Fibroblast of upper back skin (primary cell): ENCODE data around the gene PAMR1.

ENCODE experiments used
- DNase-seq: peaks from one replicate; pipeline ENCODE4 v3.0.0-alpha.2; 2013

The PAMR1 gene

DNA sequence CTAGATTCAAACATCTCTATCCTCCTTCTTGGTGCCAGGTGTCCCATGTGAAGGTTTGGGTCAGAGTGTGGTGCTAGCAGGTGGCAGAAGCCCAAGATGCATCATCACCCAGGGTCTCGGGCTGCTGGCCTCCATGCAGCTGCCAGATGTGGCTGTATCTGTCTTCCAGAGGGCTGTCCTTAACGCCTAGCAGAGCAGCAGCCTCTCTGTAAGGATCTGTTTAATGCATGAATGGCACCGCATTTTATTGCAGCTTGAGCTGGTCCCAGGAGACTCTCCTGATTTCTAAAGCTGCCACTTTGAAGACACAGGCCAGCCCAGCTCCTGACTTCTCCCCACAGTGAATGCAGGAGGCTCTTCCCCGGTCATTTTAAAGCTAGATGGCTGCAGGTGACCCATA, 132.3 kb downstream of the PAMR1 start:
- no peak for DNase-seq

GRCh38 chr11:35391922-35392688, 133.3 kb downstream of the PAMR1 start:
- peak; percentile 83 for DNase-seq

GRCh38 chr11:35390737-35391682, 134.4 kb downstream of the PAMR1 start:
- DNase-seq, result peak; percentile 63

DNA sequence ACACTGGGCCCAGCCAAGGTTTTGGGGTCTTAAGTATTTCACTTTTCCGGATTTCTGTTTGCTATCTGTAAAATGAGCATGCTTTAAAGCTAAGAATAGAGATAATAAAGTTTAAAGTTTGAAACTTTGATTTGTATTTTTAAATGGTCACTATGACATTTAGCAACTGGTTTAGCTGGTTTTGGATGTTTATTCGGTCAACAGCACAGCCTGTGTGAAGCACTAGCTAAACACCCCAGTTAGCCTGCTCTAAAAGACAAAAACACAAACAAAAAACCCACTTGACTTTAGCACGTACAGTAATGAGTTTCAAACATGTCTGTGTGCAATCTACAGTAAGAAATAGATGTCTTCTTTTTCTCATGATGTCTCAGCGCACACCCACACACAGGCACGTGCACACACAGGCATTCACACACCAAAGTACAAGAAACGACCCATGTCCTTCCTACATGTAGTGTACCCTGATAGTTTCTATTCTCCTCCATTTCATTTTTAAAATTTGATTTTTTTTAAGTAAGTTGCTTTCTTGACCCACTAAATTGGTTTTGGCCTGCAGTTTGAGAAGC, 135.4 kb downstream of the PAMR1 start:
- no peak for DNase-seq

DNA sequence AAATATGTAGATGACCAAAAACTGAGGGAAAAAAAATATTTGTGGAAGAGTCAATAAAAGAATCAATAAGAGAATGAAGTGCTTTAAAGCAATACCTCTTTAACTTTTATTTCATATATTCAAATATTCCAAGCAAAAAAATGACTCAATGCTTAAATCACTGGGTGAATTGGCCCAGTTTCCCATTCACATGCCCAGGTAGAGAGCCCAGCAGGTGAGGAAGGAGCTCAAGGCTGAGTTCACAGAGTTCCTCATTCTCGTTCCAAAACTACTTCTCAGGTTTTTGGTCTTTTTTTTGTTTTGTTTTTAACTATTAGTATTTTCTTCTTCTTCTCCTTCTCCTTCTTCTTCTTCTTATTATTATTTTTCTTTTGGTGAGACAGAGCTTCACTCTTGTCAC, 136.3 kb downstream of the PAMR1 start:
- DNase-seq, result no peak

DNA sequence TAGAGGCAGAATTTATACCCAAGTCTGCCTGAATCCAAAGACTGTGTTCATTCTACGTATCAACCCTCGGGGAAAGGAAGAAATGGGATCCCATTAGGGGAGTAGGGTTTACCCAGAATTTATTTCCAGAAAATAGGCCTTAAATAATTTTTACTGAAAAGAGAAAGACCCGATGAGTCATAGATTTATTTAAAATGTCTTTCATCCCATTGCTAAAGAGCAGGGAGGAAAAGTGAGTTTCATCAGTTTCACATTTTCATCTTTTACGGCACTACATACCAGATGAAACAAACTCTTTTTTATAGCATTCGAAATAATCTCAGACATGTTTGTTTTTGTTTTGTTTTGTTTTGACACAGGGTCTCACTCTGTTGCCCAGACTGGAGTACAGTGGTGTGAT, 137.4 kb downstream of the PAMR1 start:
- DNase-seq, result no peak

GRCh38 chr11:35387111-35387982, 138.1 kb downstream of the PAMR1 start:
- no peak for DNase-seq

DNA sequence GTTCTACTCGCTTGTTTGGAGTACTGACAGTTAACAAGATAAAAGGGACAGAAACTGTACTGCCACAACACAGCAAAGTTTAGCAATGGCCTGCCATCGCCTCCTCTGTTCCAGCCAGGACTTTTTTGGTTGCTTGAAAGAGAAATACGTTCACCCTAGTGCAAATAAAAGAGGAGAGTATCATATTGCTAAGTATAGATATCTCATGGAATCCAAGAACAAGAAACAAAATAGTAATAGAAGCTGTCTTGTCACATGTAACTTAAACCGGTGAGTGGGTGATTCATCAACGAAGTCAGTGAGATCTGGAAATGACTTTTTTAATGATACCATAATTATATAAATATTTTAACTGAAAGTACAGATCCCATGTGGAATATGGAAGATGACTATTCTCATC, 141.5 kb downstream of the PAMR1 start:
- DNase-seq, result no peak
